SK-N-SH (cell line): Measurements from ENCODE around the gene ZNF613. TPM values are rescaled to one million over a fixed set of nuclear protein-coding genes. Genes with fewer than 3 reads are reported as not detected.
"Not testable (repeated sequence)": the region's sequence is repeated elsewhere in the genome, so short reads cannot be mapped to it uniquely, and the experiment has no call there.

Source experiments
- CTCF ChIA-PET: fragments of 300-600, 350-600 bp; formaldehyde crosslinking; extraction: SDS; loops from one replicate; lab custom pipeline; 2021; lab: Yijun Ruan, JAX
- POLR2A ChIA-PET: fragments of 350-600 bp; sonication (Branson Sonifier 250); formaldehyde crosslinking; extraction: SDS; loops from one replicate; lab custom pipeline; 2020; ENCODE audit warnings: antibody characterized with exemption, inconsistent platforms; lab: Yijun Ruan, JAX
- DNase-seq: peaks from one replicate; pipeline ENCODE4 v3.0.0; 2012
- H2AFZ ChIP-seq: fragments of 200-600 bp; sonication (generic); 2 replicates; pipeline ENCODE4 v1.8.1; 2016; ENCODE audit warnings: antibody characterized with exemption, mild to moderate bottlenecking, low read depth
- H3F3A ChIP-seq: fragments of 200-600 bp; sonication (generic); replicated peaks from 2 replicates; pipeline ENCODE3; 2016; ENCODE audit warnings: antibody characterized with exemption, mild to moderate bottlenecking; ENCODE audit not compliant: insufficient read depth
- H3K27ac ChIP-seq, 2 experiments: fragments of 200-500 bp in 1 of 2; fragments of 200-600 bp in 1 of 2; sonication (Bioruptor generic) in 1 of 2; sonication (generic), shearing (Covaris generic) in 1 of 2; 2 replicates each; pipeline versions ENCODE4 v1.5.1 to v1.6.1; 2014 to 2016; ENCODE audit warnings: low read depth in 2 of 2, inconsistent platforms in 1 of 2, low read length in 1 of 2, mild to moderate bottlenecking in 1 of 2, mixed read lengths in 1 of 2
- H3K27me3 ChIP-seq: fragments of 200-600 bp; sonication (generic), shearing (Covaris generic); 2 replicates; pipeline ENCODE4 v1.6.1; 2016; ENCODE audit warnings: mixed run types; ENCODE audit not compliant: insufficient read depth
- H3K36me3 ChIP-seq, 2 experiments: fragments of 200-500 bp in 1 of 2; fragments of 200-600 bp in 1 of 2; sonication (Bioruptor generic) in 1 of 2; sonication (generic) in 1 of 2; replicated peaks in 1 of 2; 2 replicates each; pipeline versions ENCODE3 to v1.5.1; 2014 to 2016; ENCODE audit warnings: low read length in 1 of 2, mild to moderate bottlenecking in 1 of 2; ENCODE audit not compliant: insufficient read depth in 2 of 2, control insufficient read depth in 1 of 2
- H3K4me1 ChIP-seq, 2 experiments: fragments of 200-500 bp in 1 of 2; fragments of 200-600 bp in 1 of 2; sonication (Bioruptor generic) in 1 of 2; sonication (generic), shearing (Covaris generic) in 1 of 2; 2 replicates each; pipeline versions ENCODE4 v1.5.1 to v1.6.1; 2014 to 2016; ENCODE audit warnings: low read depth in 1 of 2, low read length in 1 of 2, mixed run types in 1 of 2; ENCODE audit not compliant: insufficient read depth in 2 of 2, control insufficient read depth in 1 of 2
- H3K4me2 ChIP-seq: fragments of 200-600 bp; sonication (generic), shearing (Covaris generic); 2 replicates; pipeline ENCODE4 v1.6.1; 2017; ENCODE audit warnings: mixed run types
- H3K4me3 ChIP-seq, 2 experiments: fragments of 200-500 bp in 1 of 2; fragments of 200-600 bp in 1 of 2; sonication (Bioruptor generic) in 1 of 2; sonication (generic), shearing (Covaris generic) in 1 of 2; 2 replicates each; pipeline versions ENCODE4 v1.5.1 to v1.8.1; 2014 to 2016; ENCODE audit warnings: low read depth in 2 of 2, inconsistent platforms in 1 of 2, low read length in 1 of 2, mild to moderate bottlenecking in 1 of 2, mixed read lengths in 1 of 2, moderate library complexity in 1 of 2
- H3K79me2 ChIP-seq: fragments of 200-600 bp; sonication (generic); 2 replicates; pipeline ENCODE4 v1.8.1; 2017; ENCODE audit warnings: mild to moderate bottlenecking; ENCODE audit not compliant: insufficient read depth
- H3K9ac ChIP-seq: fragments of 200-600 bp; sonication (generic); 2 replicates; pipeline ENCODE4 v1.6.1; 2017; ENCODE audit warnings: mixed run types
- H3K9me2 ChIP-seq: fragments of 200-600 bp; sonication (generic); 2 replicates; pipeline ENCODE4 v1.6.1; 2017; ENCODE audit warnings: mixed run types
- H3K9me3 ChIP-seq: fragments of 200-600 bp; sonication (generic); 2 replicates; pipeline ENCODE4 v1.6.1; 2017; ENCODE audit warnings: mixed run types, mild to moderate bottlenecking, moderate library complexity
- H4K20me1 ChIP-seq: fragments of 200-600 bp; sonication (generic); 2 replicates; pipeline ENCODE4 v1.6.1; 2017; ENCODE audit warnings: mild to moderate bottlenecking, mixed run types; ENCODE audit not compliant: insufficient read depth
- FOXJ3 ChIP-seq: sonication (generic); formaldehyde crosslinking; IDR thresholded peaks from 2 replicates; pipeline ENCODE4 v1.5.1; 2020; ENCODE audit warnings: mild to moderate bottlenecking, missing genetic modification reagents
- WGBS: methylation state at CpG from one replicate; pipeline ENCODE4 v1.1.6; 2017; ENCODE audit warnings: low lambda C conversion rate; 5-methylcytosine and 5-hydroxymethylcytosine counted together
- polyA plus RNA-seq, 3 experiments: library from polyadenylated mRNA; depleted of rRNA; stranded (reverse); fragments of >200 nt; gene quantifications; 2 replicates each; pipeline ENCODE4 v1.2.3, GENCODE V29; 2012

The ZNF613 gene
- polyA plus RNA-seq, 1 of the 3 experiments (the other 2 are of a cell fraction): 2.2 TPM

DNA sequence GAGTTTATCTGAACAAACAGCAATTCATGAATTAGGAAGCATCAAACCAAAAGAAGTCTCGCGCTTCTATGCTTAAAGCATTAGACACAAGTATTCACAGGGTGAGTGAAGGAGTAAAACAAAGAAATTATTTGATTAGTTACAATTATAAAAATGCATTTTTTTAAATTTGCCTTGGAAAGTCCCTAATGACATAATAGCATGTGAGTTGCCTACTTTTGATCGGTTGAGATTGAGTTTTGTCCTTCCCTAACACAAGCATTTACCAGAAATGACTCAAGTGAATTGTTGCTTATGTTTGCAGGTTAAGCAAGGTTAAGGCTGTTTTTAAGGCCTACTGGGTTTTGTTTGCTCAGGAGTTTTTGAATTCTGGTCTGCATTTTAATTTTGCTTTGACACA, 22.1 kb upstream of the ZNF613 start:
- Histone ChIP-seq H3K9me3 (0 out of 2 replicates have a peak, but pooled peaks cover 4% of the 10 kb centered on the region), H3F3A (peaks cover 4% of the 10 kb centered on the region), H2AFZ (peak overlapping the region; percentile 96; the same call in 1 of the 2 replicates), H3K9me2 (no peaks in the 10 kb centered on the region), H3K27me3 (no peaks in the 10 kb centered on the region), H3K4me3 (no peak overlapping the region), H3K9ac (no peak overlapping the region), H4K20me1 (no peaks in the 10 kb centered on the region), H3K36me3 (peaks cover 1 to 10% of the 10 kb centered on the region in 2 experiments), H3K27ac (no peak overlapping the region), H3K4me1 (no peaks in the 10 kb centered on the region; a peak in 1 of 4 replicates), H3K4me2 (no peak overlapping the region), H3K79me2 (peaks cover 35% of the 10 kb centered on the region)
- CTCF ChIA-PET: no interaction called here
- POLR2A ChIA-PET: no interaction called here
- no peak for TF ChIP-seq FOXJ3
- no peak for DNase-seq
- WGBS: 77% methylated on average over 3 of the region's 3 CpGs

GRCh38 chr19:51905639-51906038, 21.6 kb upstream of the ZNF613 start:
- DNase-seq, H3K9me2 ChIP-seq, H3K4me2 ChIP-seq, H3K27me3 ChIP-seq, POLR2A ChIA-PET, H3K4me1 ChIP-seq, H2AFZ ChIP-seq, H4K20me1 ChIP-seq, CTCF ChIA-PET, H3K9ac ChIP-seq, H3K36me3 ChIP-seq, H3K27ac ChIP-seq, H3F3A ChIP-seq, H3K4me3 ChIP-seq, H3K9me3 ChIP-seq: not testable (repeated sequence)
- H3K79me2 ChIP-seq: peaks cover 31% of the 10 kb centered on the region
- 71% methylated on average over 2 of the region's 3 CpGs for WGBS

GRCh38 chr19:51906108-51906507, 21.2 kb upstream of the ZNF613 start:
- H3K9me3 ChIP-seq, H3F3A ChIP-seq, CTCF ChIA-PET, H3K27me3 ChIP-seq, H3K4me3 ChIP-seq, H2AFZ ChIP-seq, H3K27ac ChIP-seq, H3K4me1 ChIP-seq, POLR2A ChIA-PET, H3K36me3 ChIP-seq, H3K9me2 ChIP-seq, H4K20me1 ChIP-seq, H3K4me2 ChIP-seq, H3K9ac ChIP-seq, DNase-seq: not testable (repeated sequence)
- WGBS: 47% methylated on average over 7 of the region's 9 CpGs
- H3K79me2 ChIP-seq: peaks cover 28% of the 10 kb centered on the region

- POLR2A ChIA-PET, H3K27me3 ChIP-seq, H3K9me2 ChIP-seq, H3F3A ChIP-seq, H3K9me3 ChIP-seq, H3K36me3 ChIP-seq, H3K9ac ChIP-seq, H2AFZ ChIP-seq, H4K20me1 ChIP-seq, H3K4me3 ChIP-seq, CTCF ChIA-PET, DNase-seq, H3K4me2 ChIP-seq, H3K27ac ChIP-seq, H3K4me1 ChIP-seq: not testable (repeated sequence)
- 47% methylated on average over 5 of the region's 5 CpGs for WGBS
- peaks cover 17% of the 10 kb centered on the region for H3K79me2 ChIP-seq
These were observed 19.3 kb upstream of the ZNF613 start for GRCh38 chr19:51907981-51908380.
